Activated CD4-positive, alpha-beta memory T cell treated with anti-CD3 and anti-CD28 coated beads, Interleukin-2, amount 10 ng/mL, durations not matched to agents 7 days and 5 days (primary cell): ENCODE data around the gene OR10G3. TPM values are rescaled to one million over a fixed set of nuclear protein-coding genes. Genes with fewer than 3 reads are reported as not detected.
"Not testable (repeated sequence)": the region's sequence is repeated elsewhere in the genome, so short reads cannot be mapped to it uniquely, and the experiment has no call there.

ENCODE experiments used
- CTCF ChIA-PET: fragments of 350-600 bp; sonication (Branson Sonifier 250); formaldehyde crosslinking; loops from one replicate; lab custom pipeline; 2021; ENCODE audit warnings: antibody characterized with exemption, inconsistent platforms; lab: Charles Lee
- POLR2A ChIA-PET: fragments of 350-600 bp; sonication (Branson Sonifier 250); formaldehyde crosslinking; loops from one replicate; lab custom pipeline; 2021; ENCODE audit warnings: antibody characterized with exemption; lab: Charles Lee
- DNase-seq: peaks from one replicate; pipeline ENCODE4 v3.0.0-alpha.2; 2020
- H3K27ac Mint-ChIP-seq: one replicate; pipeline ENCODE4 v1.8.0; 2021; ENCODE audit warnings: mild to moderate bottlenecking, mixed read lengths
- H3K27me3 Mint-ChIP-seq: one replicate; pipeline ENCODE4 v1.8.0; 2021; ENCODE audit warnings: mixed read lengths
- H3K36me3 Mint-ChIP-seq: one replicate; pipeline ENCODE4 v1.8.0; 2021; ENCODE audit warnings: low read depth, mixed read lengths
- H3K4me1 Mint-ChIP-seq: one replicate; pipeline ENCODE4 v1.8.0; 2021; ENCODE audit warnings: mixed read lengths
- H3K4me3 Mint-ChIP-seq: one replicate; pipeline ENCODE4 v1.8.0; 2021; ENCODE audit warnings: mild to moderate bottlenecking, mixed read lengths
- H3K9me3 Mint-ChIP-seq: one replicate; pipeline ENCODE4 v1.8.0; 2021; ENCODE audit warnings: mixed read lengths
- total RNA-seq, 2 experiments: library from RNA; stranded (reverse); gene quantifications; one replicate each; pipeline ENCODE4 v1.2.3, GENCODE V29; 2021

OR10G3 gene
- total RNA-seq, 2 experiments from 2014 or later = not detected

DNA sequence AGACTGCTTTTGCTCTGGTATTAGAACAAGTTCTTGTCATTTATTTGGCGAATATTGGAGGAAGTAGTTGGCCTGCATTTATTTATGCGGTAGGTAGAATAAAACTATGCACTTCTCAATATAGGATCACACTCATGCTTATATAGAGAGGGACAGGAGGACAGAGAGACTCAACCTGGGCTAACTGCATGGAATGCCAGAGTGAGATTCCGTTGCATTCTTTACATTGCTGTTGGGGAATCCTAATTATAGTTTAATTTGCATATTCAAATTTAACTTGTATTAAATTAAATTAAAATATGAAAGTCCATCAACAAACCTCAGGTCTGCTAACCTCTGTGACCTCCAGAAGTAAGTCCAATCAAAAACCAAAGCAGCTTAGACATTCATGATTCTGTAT, 26.6 kb downstream of the OR10G3 start:
- CTCF ChIA-PET = no interaction called here

GRCh38 chr14:21544588-21544987, 35.3 kb downstream of the OR10G3 start:
- DNase-seq, H3K27me3 Mint-ChIP-seq, H3K36me3 Mint-ChIP-seq, H3K27ac Mint-ChIP-seq, H3K9me3 Mint-ChIP-seq, H3K4me3 Mint-ChIP-seq, POLR2A ChIA-PET, H3K4me1 Mint-ChIP-seq: not testable (repeated sequence)
- CTCF ChIA-PET = interaction anchor here (1.3 kb wide), 1 partner anchor 46 kb away, joined by 4 read pairs; no protein-coding TSS in a partner anchor

More for the DNA sequence above, 26.6 kb downstream of the OR10G3 start:
- POLR2A ChIA-PET = no interaction called here
- no peaks in the 10 kb centered on the region for H3K27me3 Mint-ChIP-seq
- no peak overlapping the region for H3K27ac Mint-ChIP-seq
- no peak for DNase-seq
- peaks cover 7% of the 10 kb centered on the region for H3K4me1 Mint-ChIP-seq
- H3K4me3 Mint-ChIP-seq = no peak overlapping the region
- H3K36me3 Mint-ChIP-seq = no peaks in the 10 kb centered on the region
- no peaks in the 10 kb centered on the region for H3K9me3 Mint-ChIP-seq

GRCh38 chr14:21543963-21544362, 35.9 kb downstream of the OR10G3 start:
- H3K4me3 Mint-ChIP-seq = no peak overlapping the region
- H3K36me3 Mint-ChIP-seq = no peaks in the 10 kb centered on the region
- ChIA-PET POLR2A (no interaction called here), CTCF (interaction anchor here (1.3 kb wide), 1 partner anchor 46 kb away, joined by 4 read pairs; no protein-coding TSS in a partner anchor)
- no peak overlapping the region for H3K27ac Mint-ChIP-seq
- DNase-seq = no peak
- no peaks in the 10 kb centered on the region for H3K4me1 Mint-ChIP-seq
- no peaks in the 10 kb centered on the region for H3K9me3 Mint-ChIP-seq
- peaks cover 14% of the 10 kb centered on the region for H3K27me3 Mint-ChIP-seq

DNA sequence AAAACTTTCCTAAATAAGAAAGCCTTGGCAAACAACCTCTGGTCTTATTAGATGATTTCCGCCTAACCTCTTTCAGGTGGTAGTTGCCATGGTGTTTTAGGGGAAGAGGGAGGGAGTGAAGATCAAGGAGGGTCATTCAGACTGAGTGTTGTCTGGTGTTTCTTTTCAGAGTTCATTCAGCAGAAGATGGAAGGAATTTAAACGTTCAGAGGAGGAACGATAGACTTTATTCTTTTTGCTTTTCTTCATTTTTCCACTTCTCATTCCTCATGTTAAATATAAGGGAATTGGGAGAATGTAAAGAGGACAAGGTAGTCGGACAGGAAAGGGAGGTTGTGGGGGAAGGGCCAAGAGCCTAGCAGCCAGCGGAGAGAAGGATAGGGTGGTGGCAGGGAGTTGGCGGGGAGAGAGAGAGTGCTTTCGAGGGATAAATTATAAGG, 36.3 kb downstream of the OR10G3 start:
- ChIA-PET CTCF (interaction anchor here (1.3 kb wide), 1 partner anchor 45 kb away, joined by 4 read pairs; no protein-coding TSS in a partner anchor), POLR2A (no interaction called here)
- Mint-ChIP-seq H3K27ac (no peak overlapping the region), H3K9me3 (no peaks in the 10 kb centered on the region), H3K4me3 (no peak overlapping the region), H3K4me1 (no peaks in the 10 kb centered on the region), H3K27me3 (peaks cover 16% of the 10 kb centered on the region), H3K36me3 (no peaks in the 10 kb centered on the region)
- no peak for DNase-seq

- peaks cover 31% of the 10 kb centered on the region for H3K27me3 Mint-ChIP-seq
- H3K36me3 Mint-ChIP-seq = no peaks in the 10 kb centered on the region
- H3K4me1 Mint-ChIP-seq = peaks cover 3% of the 10 kb centered on the region
- CTCF ChIA-PET = no interaction called here
- no peak overlapping the region for H3K27ac Mint-ChIP-seq
- H3K4me3 Mint-ChIP-seq = no peak overlapping the region
- H3K9me3 Mint-ChIP-seq = no peaks in the 10 kb centered on the region
- no peak for DNase-seq
- POLR2A ChIA-PET = no interaction called here
These were observed 38.3 kb downstream of the OR10G3 start for GRCh38 chr14:21541413-21542074.

- H3K27ac Mint-ChIP-seq = no peak overlapping the region
- ChIA-PET CTCF (no interaction called here), POLR2A (no interaction called here)
- no peak for DNase-seq
- no peaks in the 10 kb centered on the region for H3K9me3 Mint-ChIP-seq
- no peak overlapping the region for H3K4me3 Mint-ChIP-seq
- H3K27me3 Mint-ChIP-seq = peaks cover 45% of the 10 kb centered on the region
- H3K4me1 Mint-ChIP-seq = peaks cover 3% of the 10 kb centered on the region
- no peaks in the 10 kb centered on the region for H3K36me3 Mint-ChIP-seq
These were observed 40.5 kb downstream of the OR10G3 start for GRCh38 chr14:21539189-21539940.

DNA sequence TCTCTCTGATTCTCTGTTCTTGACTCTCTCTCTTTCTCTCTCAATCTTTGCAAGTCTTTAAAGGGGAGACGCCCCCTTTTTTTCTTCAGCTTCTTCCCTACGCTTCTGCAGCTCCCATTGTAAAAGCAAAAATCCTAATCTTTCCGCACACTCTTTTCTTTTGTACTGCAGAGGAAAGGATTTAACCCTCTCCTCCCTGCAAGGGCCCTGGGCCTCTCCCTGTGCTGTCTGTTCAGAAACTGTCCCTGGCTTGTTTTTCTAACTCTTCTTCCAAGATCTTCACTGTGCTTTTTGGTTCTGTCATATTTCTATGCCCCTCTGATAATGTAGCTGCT, 42.8 kb downstream of the OR10G3 start:
- H3K4me3 Mint-ChIP-seq = no peak overlapping the region
- CTCF ChIA-PET = no interaction called here
- POLR2A ChIA-PET = no interaction called here
- H3K4me1 Mint-ChIP-seq = peaks cover 3% of the 10 kb centered on the region
- no peaks in the 10 kb centered on the region for H3K9me3 Mint-ChIP-seq
- no peak overlapping the region for H3K27ac Mint-ChIP-seq
- peaks cover 46% of the 10 kb centered on the region for H3K27me3 Mint-ChIP-seq
- DNase-seq = no peak
- no peaks in the 10 kb centered on the region for H3K36me3 Mint-ChIP-seq

DNA sequence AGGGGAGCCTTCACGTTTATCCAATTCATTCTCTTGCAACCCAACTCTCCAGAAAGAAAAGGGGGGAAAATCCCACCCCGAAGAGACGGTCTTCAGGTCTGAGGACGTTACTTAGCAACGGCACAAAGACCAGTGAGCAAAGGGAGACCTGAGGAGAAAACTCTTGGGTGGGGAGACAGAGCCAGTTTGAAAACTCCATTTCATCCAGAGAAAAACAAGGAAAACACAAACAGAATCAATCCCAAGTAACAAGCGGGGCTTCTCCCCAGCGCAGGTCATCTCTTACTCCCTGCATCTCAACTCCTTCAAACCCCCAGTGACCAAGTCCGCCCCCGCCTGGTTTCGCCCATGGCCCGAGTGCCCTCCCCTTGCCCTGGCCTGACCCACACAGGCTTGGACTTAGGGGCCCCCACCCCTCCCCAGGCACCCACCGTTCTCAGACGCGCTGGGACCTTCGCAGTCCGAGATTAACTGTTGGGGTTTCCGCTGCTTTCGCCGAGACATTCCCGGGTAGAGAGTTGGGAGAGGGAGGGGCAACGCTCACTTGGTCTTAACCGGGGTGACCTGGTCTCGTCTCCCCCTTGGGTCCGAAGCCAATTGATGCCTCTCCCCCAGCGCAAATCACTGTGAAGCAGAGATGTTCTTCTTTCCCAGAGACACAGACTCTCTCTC, 43.3 kb downstream of the OR10G3 start:
- CTCF ChIA-PET = no interaction called here
- H3K4me3 Mint-ChIP-seq = no peak overlapping the region

GRCh38 chr14:21535545-21536417, 44.1 kb downstream of the OR10G3 start:
- H3K4me3 Mint-ChIP-seq = no peak overlapping the region
- POLR2A ChIA-PET = no interaction called here
- H3K9me3 Mint-ChIP-seq = no peaks in the 10 kb centered on the region
- peaks cover 48% of the 10 kb centered on the region for H3K27me3 Mint-ChIP-seq
- CTCF ChIA-PET = interaction anchor here (1.3 kb wide), 1 partner anchor 37 kb away, joined by 3 read pairs; no protein-coding TSS in a partner anchor
- H3K27ac Mint-ChIP-seq = no peak overlapping the region
- no peak for DNase-seq
- peaks cover 3% of the 10 kb centered on the region for H3K4me1 Mint-ChIP-seq
- H3K36me3 Mint-ChIP-seq = no peaks in the 10 kb centered on the region

More for the DNA sequence above, 43.3 kb downstream of the OR10G3 start:
- H3K9me3 Mint-ChIP-seq = no peaks in the 10 kb centered on the region
- peaks cover 3% of the 10 kb centered on the region for H3K4me1 Mint-ChIP-seq
- POLR2A ChIA-PET = no interaction called here
- no peak overlapping the region for H3K27ac Mint-ChIP-seq
- no peak for DNase-seq
- no peaks in the 10 kb centered on the region for H3K36me3 Mint-ChIP-seq
- H3K27me3 Mint-ChIP-seq = peaks cover 48% of the 10 kb centered on the region

DNA sequence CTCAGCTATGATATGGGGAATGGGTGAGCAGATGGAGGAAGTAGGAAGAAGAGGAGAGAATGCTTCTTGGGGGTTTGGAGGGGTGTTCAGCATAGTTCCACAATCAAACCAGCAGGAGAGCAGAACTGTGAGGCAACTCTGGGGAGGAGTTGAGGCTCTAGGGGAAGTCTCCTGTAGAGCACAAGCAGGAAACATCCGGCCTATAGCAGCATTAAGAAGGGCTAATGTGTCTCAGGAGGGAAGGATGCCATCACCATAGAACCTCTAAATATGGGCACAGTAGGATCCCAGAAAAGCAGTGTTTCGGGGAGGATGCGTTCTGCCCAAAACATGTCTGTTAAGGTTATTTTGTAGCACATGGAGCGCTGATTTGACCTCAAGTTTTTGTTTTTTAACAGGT, 45.3 kb downstream of the OR10G3 start:
- Mint-ChIP-seq H3K4me3 (no peak overlapping the region), H3K27me3 (peaks cover 51% of the 10 kb centered on the region), H3K27ac (no peak overlapping the region), H3K36me3 (no peaks in the 10 kb centered on the region), H3K9me3 (no peaks in the 10 kb centered on the region), H3K4me1 (peaks cover 3% of the 10 kb centered on the region)
- DNase-seq = no peak
- ChIA-PET POLR2A (interaction anchor here (1.0 kb wide), 1 partner anchor 9 kb away, joined by 3 read pairs; the partner anchor contains the start of gene SALL2), CTCF (interaction anchor here (1.2 to 1.3 kb wide), 2 partner anchors 36 to 58 kb away, joined by 3 read pairs; partner anchors contain the start of genes RAB2B and TOX4)

DNA sequence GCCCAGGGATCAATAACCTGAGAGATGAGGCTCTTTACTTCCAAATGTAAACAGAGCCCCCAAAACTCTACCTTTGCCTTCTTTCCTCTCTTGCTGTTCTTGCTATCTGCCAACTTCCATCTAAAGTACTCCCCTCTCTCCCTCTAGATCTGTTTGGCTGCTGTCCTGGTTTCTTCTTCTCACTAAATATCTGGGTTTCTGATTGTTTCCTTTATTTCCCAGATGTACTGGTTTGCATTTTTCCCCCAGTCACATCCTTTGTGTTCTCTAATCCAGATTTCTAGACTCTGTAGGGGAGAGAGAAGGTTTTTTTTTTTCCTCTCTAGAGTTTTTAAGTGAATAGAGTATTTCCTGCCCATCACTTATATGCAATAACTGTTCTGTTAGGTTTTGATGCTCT, 46.6 kb downstream of the OR10G3 start:
- no peaks in the 10 kb centered on the region for H3K36me3 Mint-ChIP-seq
- no peak overlapping the region for H3K27ac Mint-ChIP-seq
- no peak for DNase-seq
- ChIA-PET POLR2A (no interaction called here), CTCF (interaction anchor here (1.2 kb wide), 1 partner anchor 57 kb away, joined by 3 read pairs; the partner anchor contains the start of genes RAB2B and TOX4)
- no peak overlapping the region for H3K4me3 Mint-ChIP-seq
- peaks cover 44% of the 10 kb centered on the region for H3K27me3 Mint-ChIP-seq
- H3K4me1 Mint-ChIP-seq = peaks cover 3% of the 10 kb centered on the region
- no peaks in the 10 kb centered on the region for H3K9me3 Mint-ChIP-seq

- Mint-ChIP-seq H3K27ac (no peak overlapping the region), H3K9me3 (no peaks in the 10 kb centered on the region), H3K27me3 (peaks cover 21% of the 10 kb centered on the region), H3K4me1 (peaks cover 10% of the 10 kb centered on the region), H3K4me3 (no peak overlapping the region), H3K36me3 (no peaks in the 10 kb centered on the region)
- ChIA-PET POLR2A (no interaction called here), CTCF (interaction anchor here (1.9 kb wide), 1 partner anchor 30 kb away, joined by 5 read pairs; no protein-coding TSS in a partner anchor)
- no peak for DNase-seq
These were observed 50.4 kb downstream of the OR10G3 start for GRCh38 chr14:21529515-21529914.
